GM12878 (cell line): ENCODE data around the gene MGMT. TPM values are rescaled to one million over a fixed set of nuclear protein-coding genes. Genes with fewer than 3 reads are reported as not detected.

Experiments
- ATAC-seq: fragments of 200-7000 bp; cut with Tn5 transposase; 3 replicates; pipeline ENCODE4 v1.9.1; 2020; ENCODE audit warnings: mild to moderate bottlenecking, moderate library complexity
- BruUV-seq: library from RNA; stranded (reverse); fragments of 400-500 nt; replicated peaks from 2 replicates; lab custom pipeline; 2021; lab: Mats Ljungman, UMichigan
- CTCF ChIA-PET: fragments of 300-600 bp; sonication (Branson Sonifier 250); formaldehyde crosslinking; extraction: SDS; loops from one replicate; lab custom pipeline; 2021; ENCODE audit warnings: inconsistent platforms; lab: Yijun Ruan, JAX
- POLR2A ChIA-PET: fragments of 350-600 bp; formaldehyde crosslinking; extraction: SDS; loops from one replicate; lab custom pipeline; 2021; ENCODE audit warnings: inconsistent platforms; lab: Charles Lee
- RAD21 ChIA-PET: fragments of 300-600 bp; sonication (Branson Sonifier 250); formaldehyde crosslinking; loops from one replicate; lab custom pipeline; 2023; ENCODE audit warnings: antibody characterized with exemption; ENCODE audit not compliant: unreplicated experiment; lab: Charles Lee
- SMC1A ChIA-PET: fragments of 300-600 bp; sonication (Branson Sonifier 250); formaldehyde crosslinking; loops from one replicate; lab custom pipeline; 2023; ENCODE audit not compliant: unreplicated experiment, uncharacterized antibody; lab: Charles Lee
- DNase-seq: peaks from one replicate; pipeline ENCODE4 v3.0.0-alpha.2; 2011; ENCODE audit warnings: low read depth, low spot score
- FAIRE-seq: peaks from 3 replicates; lab custom pipeline; 2011; peaks lifted over from hg19 to GRCh38; lab: Jason Lieb, UNC
- H2AFZ ChIP-seq: 2 replicates; pipeline ENCODE4 v1.6.0; 2011; ENCODE audit warnings: low read depth, low read length, control low read depth; ENCODE audit not compliant: control insufficient read depth
- H3K27ac ChIP-seq: 2 replicates; pipeline ENCODE4 v1.5.1; 2011; ENCODE audit warnings: control low read depth; ENCODE audit not compliant: control insufficient read depth, insufficient read depth
- H3K27me3 ChIP-seq, 2 experiments: replicated peaks in 1 of 2; 2 replicates each; pipeline versions ENCODE4 v1.6.0 to v1.6.1; 2011; ENCODE audit warnings: low read length in 1 of 2; ENCODE audit not compliant: control insufficient read depth in 2 of 2, insufficient read depth in 2 of 2
- H3K36me3 ChIP-seq, 2 experiments: 2 replicates each; pipeline ENCODE4 v1.5.1; 2011; ENCODE audit warnings: low read length in 1 of 2; ENCODE audit not compliant: control insufficient read depth in 2 of 2, insufficient read depth in 2 of 2
- H3K4me1 ChIP-seq: 2 replicates; pipeline ENCODE4 v1.6.1; 2011; ENCODE audit warnings: mild to moderate bottlenecking, low read length, moderate library complexity, mixed read lengths; ENCODE audit not compliant: control insufficient read depth, insufficient read depth
- H3K4me2 ChIP-seq: 2 replicates; pipeline ENCODE4 v1.6.0; 2011; ENCODE audit warnings: control low read depth; ENCODE audit not compliant: control insufficient read depth, insufficient read depth
- H3K4me3 ChIP-seq: fragments of 200-600 bp; sonication (generic); 2 replicates; pipeline ENCODE4 v1.5.1; 2016
- H3K79me2 ChIP-seq: 2 replicates; pipeline ENCODE4 v1.6.0; 2011; ENCODE audit warnings: low read length; ENCODE audit not compliant: control insufficient read depth, insufficient read depth
- H3K9ac ChIP-seq: 2 replicates; pipeline ENCODE4 v1.8.0; 2011; ENCODE audit warnings: low read length, control low read depth, mixed read lengths; ENCODE audit not compliant: control insufficient read depth, insufficient read depth
- H3K9me3 ChIP-seq: replicated peaks from 3 replicates; pipeline ENCODE4 v1.5.1; 2011; ENCODE audit warnings: mild to moderate bottlenecking, low read length; ENCODE audit not compliant: control insufficient read depth, insufficient read depth
- H4K20me1 ChIP-seq: 2 replicates; pipeline ENCODE4 v1.6.0; 2011; ENCODE audit not compliant: control insufficient read depth, insufficient read depth
- BCL11A ChIP-seq: IDR thresholded peaks from 2 replicates; pipeline ENCODE4 v1.6.1; 2011; ENCODE audit warnings: low read depth, low read length
- CBFB ChIP-seq: IDR thresholded peaks from 2 replicates; pipeline ENCODE4 v1.6.1; 2016; ENCODE audit warnings: antibody characterized with exemption, low read depth
- CBX5 ChIP-seq: sonication (generic); IDR thresholded peaks from 2 replicates; pipeline ENCODE4 v1.6.1; 2016; ENCODE audit warnings: low read depth, moderate library complexity, mild to moderate bottlenecking, inconsistent platforms
- CHD1 ChIP-seq: IDR thresholded peaks from 2 replicates; pipeline ENCODE4 v1.6.1; 2012; ENCODE audit warnings: low read depth, low read length, improper control_type of control experiment
- CHD4 ChIP-seq: fragments of 200-600 bp; sonication (generic); IDR thresholded peaks from 2 replicates; pipeline ENCODE4 v1.6.1; 2016; ENCODE audit warnings: mild to moderate bottlenecking
- ESRRA ChIP-seq: IDR thresholded peaks from 2 replicates; pipeline ENCODE4 v1.6.1; 2012; ENCODE audit warnings: mild to moderate bottlenecking, low read length, improper control_type of control experiment
- HCFC1 ChIP-seq: fragments of 150-350 bp; IDR thresholded peaks from 2 replicates; pipeline ENCODE4 v1.6.1; 2014; ENCODE audit warnings: low read length
- JUNB ChIP-seq: IDR thresholded peaks from 2 replicates; pipeline ENCODE4 v1.6.1; 2016; ENCODE audit warnings: antibody characterized with exemption, mild to moderate bottlenecking
- LARP7 ChIP-seq: fragments of 450-650 bp; IDR thresholded peaks from 2 replicates; pipeline ENCODE4 v1.6.1; 2017; ENCODE audit warnings: mild to moderate bottlenecking
- NR2C1 ChIP-seq: fragments of 450-650 bp; IDR thresholded peaks from 2 replicates; pipeline ENCODE4 v1.6.1; 2017; ENCODE audit warnings: antibody characterized with exemption, mild to moderate bottlenecking, moderate library complexity
- PAX8 ChIP-seq: fragments of 450-650 bp; IDR thresholded peaks from 2 replicates; pipeline ENCODE4 v1.6.1; 2017; ENCODE audit warnings: mild to moderate bottlenecking, moderate library complexity
- POLR2A ChIP-seq: IDR thresholded peaks from 2 replicates; pipeline ENCODE4 v1.6.1; 2011; ENCODE audit warnings: low read depth, mild to moderate bottlenecking, low read length
- POLR2AphosphoS5 ChIP-seq: IDR thresholded peaks from 2 replicates; pipeline ENCODE4 v1.6.1; 2011; ENCODE audit warnings: mild to moderate bottlenecking, low read length, inconsistent platforms
- SIN3A ChIP-seq: IDR thresholded peaks from 2 replicates; pipeline ENCODE4 v1.6.1; 2012; ENCODE audit warnings: low read depth, low read length, improper control_type of control experiment
- TAF1 ChIP-seq: IDR thresholded peaks from 2 replicates; pipeline ENCODE4 v1.6.1; 2011; ENCODE audit warnings: mild to moderate bottlenecking, low read depth, low read length, borderline replicate concordance
- USF1 ChIP-seq: IDR thresholded peaks from 2 replicates; pipeline ENCODE4 v1.6.1; 2011; ENCODE audit warnings: borderline replicate concordance, low read depth, mild to moderate bottlenecking, moderate library complexity, mixed read lengths, low read length; ENCODE audit not compliant: insufficient read depth; ENCODE audit errors: extremely low read length
- ZNF207 ChIP-seq: fragments of 450-650 bp; IDR thresholded peaks from 2 replicates; pipeline ENCODE4 v1.6.1; 2014; ENCODE audit warnings: antibody characterized with exemption, mild to moderate bottlenecking, borderline replicate concordance
- ZNF217 ChIP-seq: fragments of 450-650 bp; IDR thresholded peaks from 2 replicates; pipeline ENCODE4 v1.6.1; 2017; ENCODE audit warnings: antibody characterized with exemption, mild to moderate bottlenecking
- WGBS: methylation state at CpG from one replicate; pipeline ENCODE4 v1.1.6; 2016; ENCODE audit warnings: low lambda C conversion rate; ENCODE audit not compliant: insufficient replicate concordance, insufficient coverage; ENCODE audit errors: missing lambda C conversion rate; 5-methylcytosine and 5-hydroxymethylcytosine counted together
- in situ Hi-C: fragments of 300-500 bp; cut with MboI; formaldehyde crosslinking; loops from 9 replicates; pipeline ENCODE4 v1.14.3; 2018; ENCODE audit warnings: mixed read lengths
- intact Hi-C: fragments of 100-400 bp; cut with micrococcal nuclease; formaldehyde crosslinking; loops from one replicate; pipeline ENCODE4 v1.14.2; 2022; ENCODE audit not compliant: unreplicated experiment
- polyA plus RNA-seq, 11 experiments: library from polyadenylated mRNA; depleted of rRNA in 4 of 11; unstranded in 6 of 11; stranded (reverse) in 5 of 11; fragments of >200 nt; fragmentation: Nextera tagmentation in 4 of 11; fragmentation: Illumina TruSeq in 1 of 11; extraction: Ambion mirVana in 4 of 11; extraction: Trizol in 1 of 11; gene quantifications; 1 replicate in 1 of 11; 2 replicates in 10 of 11; pipeline versions ENCODE4 v1.2.1 to v1.2.3, GENCODE V29; 2011 to 2016; ENCODE audit warnings: inconsistent platforms in 2 of 11, missing spikeins in 2 of 11, low read depth in 1 of 11
- total RNA-seq, 4 experiments: library from RNA; depleted of rRNA in 3 of 4; stranded (reverse); fragments of >200 nt in 3 of 4; fragmentation: Illumina TruSeq in 1 of 4; extraction: Trizol in 1 of 4; gene quantifications; 2 replicates each; pipeline versions ENCODE4 v1.2.1 to v1.2.3, GENCODE V29; 2013 to 2021
- TF ChIP-seq, protein P1 (sequence below): fragments of 150-350 bp; IDR thresholded peaks from 2 replicates; pipeline ENCODE4 v1.6.1; 2016; ENCODE audit warnings: low read depth, low read length

MGMT gene
- total and polyA plus RNA-seq, 10 of the 15 experiments (the other 5 are each of a cell fraction or from before 2014, with no cell fraction given), result 0.16 to 24.2 (median 13.3) TPM

GRCh38 chr10:129811208-129811607 lies 344.2 kb downstream of the MGMT start:
- intact Hi-C loops, result no loop called here
- no TSS peak for BruUV-seq
- Histone ChIP-seq H2AFZ (no peak overlapping the region), H4K20me1 (no peaks in the 10 kb centered on the region), H3K36me3 (no peaks in the 10 kb centered on the region), H3K4me1 (no peaks in the 10 kb centered on the region), H3K4me2 (no peak overlapping the region), H3K27me3 (no peaks in the 10 kb centered on the region), H3K27ac (no peak overlapping the region), H3K79me2 (no peaks in the 10 kb centered on the region), H3K4me3 (no peak overlapping the region), H3K9ac (no peak overlapping the region), H3K9me3 (no peaks in the 10 kb centered on the region)
- no peak for FAIRE-seq
- POLR2A ChIA-PET, result no interaction called here
- TF ChIP-seq ZNF207 (no peak), CBX5 (no peak), POLR2A (no peak)
- ATAC-seq, result no peak
- no peak for DNase-seq
- in situ Hi-C loops, result no loop called here
- SMC1A ChIA-PET, result no interaction called here
- 16% methylated on average over 9 of the region's 9 CpGs for WGBS
- CTCF ChIA-PET, result no interaction called here
- RAD21 ChIA-PET, result no interaction called here

DNA sequence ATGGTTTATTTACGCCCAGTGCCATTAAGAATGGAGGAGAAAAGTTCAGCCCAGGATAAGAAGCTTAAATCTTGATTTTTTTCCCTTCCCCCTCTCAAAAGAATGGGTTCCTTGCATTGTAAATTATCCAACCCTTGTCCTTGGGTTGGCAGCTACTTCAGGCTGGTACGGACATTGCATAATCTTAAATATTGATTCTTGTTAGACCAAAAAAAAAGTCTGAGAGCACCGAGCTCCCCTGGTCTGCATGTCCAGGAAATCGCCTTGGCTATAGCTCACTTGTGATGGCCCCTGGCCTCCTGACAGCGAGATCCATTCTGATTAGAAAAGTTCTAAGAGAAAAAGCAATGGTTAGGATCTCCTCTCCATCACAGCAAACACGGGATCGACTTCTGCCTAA lies 345.4 kb downstream of the MGMT start:
- ChIA-PET RAD21 (no interaction called here), CTCF (no interaction called here), SMC1A (no interaction called here), POLR2A (no interaction called here)
- Histone ChIP-seq H3K4me2 (no peak overlapping the region), H3K36me3 (no peaks in the 10 kb centered on the region), H4K20me1 (no peaks in the 10 kb centered on the region), H3K9me3 (no peaks in the 10 kb centered on the region), H3K27me3 (no peaks in the 10 kb centered on the region), H3K27ac (no peak overlapping the region), H3K79me2 (no peaks in the 10 kb centered on the region), H3K9ac (no peak overlapping the region), H3K4me1 (no peaks in the 10 kb centered on the region), H2AFZ (no peak overlapping the region), H3K4me3 (no peak overlapping the region)
- intact Hi-C loops, result no loop called here
- 23% methylated on average over 7 of the region's 7 CpGs for WGBS
- FAIRE-seq (no peak), ATAC-seq (no peak), DNase-seq (no peak)
- in situ Hi-C loops, result no loop called here
- BruUV-seq, result no TSS peak
- TF ChIP-seq CHD1 (no peak), ESRRA (no peak), BCL11A (no peak), ZNF217 (no peak), PAX8 (no peak), JUNB (no peak), LARP7 (no peak), SIN3A (no peak), TAF1 (no peak), CBFB (no peak), NR2C1 (no peak), POLR2AphosphoS5 (no peak), HCFC1 (no peak), USF1 (no peak), CHD4 (no peak)
- TF ChIP-seq, protein P1, sequence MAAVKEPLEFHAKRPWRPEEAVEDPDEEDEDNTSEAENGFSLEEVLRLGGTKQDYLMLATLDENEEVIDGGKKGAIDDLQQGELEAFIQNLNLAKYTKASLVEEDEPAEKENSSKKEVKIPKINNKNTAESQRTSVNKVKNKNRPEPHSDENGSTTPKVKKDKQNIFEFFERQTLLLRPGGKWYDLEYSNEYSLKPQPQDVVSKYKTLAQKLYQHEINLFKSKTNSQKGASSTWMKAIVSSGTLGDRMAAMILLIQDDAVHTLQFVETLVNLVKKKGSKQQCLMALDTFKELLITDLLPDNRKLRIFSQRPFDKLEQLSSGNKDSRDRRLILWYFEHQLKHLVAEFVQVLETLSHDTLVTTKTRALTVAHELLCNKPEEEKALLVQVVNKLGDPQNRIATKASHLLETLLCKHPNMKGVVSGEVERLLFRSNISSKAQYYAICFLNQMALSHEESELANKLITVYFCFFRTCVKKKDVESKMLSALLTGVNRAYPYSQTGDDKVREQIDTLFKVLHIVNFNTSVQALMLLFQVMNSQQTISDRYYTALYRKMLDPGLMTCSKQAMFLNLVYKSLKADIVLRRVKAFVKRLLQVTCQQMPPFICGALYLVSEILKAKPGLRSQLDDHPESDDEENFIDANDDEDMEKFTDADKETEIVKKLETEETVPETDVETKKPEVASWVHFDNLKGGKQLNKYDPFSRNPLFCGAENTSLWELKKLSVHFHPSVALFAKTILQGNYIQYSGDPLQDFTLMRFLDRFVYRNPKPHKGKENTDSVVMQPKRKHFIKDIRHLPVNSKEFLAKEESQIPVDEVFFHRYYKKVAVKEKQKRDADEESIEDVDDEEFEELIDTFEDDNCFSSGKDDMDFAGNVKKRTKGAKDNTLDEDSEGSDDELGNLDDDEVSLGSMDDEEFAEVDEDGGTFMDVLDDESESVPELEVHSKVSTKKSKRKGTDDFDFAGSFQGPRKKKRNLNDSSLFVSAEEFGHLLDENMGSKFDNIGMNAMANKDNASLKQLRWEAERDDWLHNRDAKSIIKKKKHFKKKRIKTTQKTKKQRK, result no peak
